ENCODE measurements around the gene HNF1A. TPM values are rescaled to one million over a fixed set of nuclear protein-coding genes. Genes with fewer than 3 reads are reported as not detected.
"Not testable (repeated sequence)": the region's sequence is repeated elsewhere in the genome, so short reads cannot be mapped to it uniquely, and the experiment has no call there.

The HNF1A gene
- total and polyA plus RNA-seq, 2 donors (not counting 3 experiments of a cell fraction or from before 2014, with no cell fraction given) = not detected

- Histone ChIP-seq H3K27ac (ENCODE audit: insufficient read depth, low read depth, low read length) (no peak overlapping the region), H3K36me3 (ENCODE audit: control insufficient read depth in 2 of 2, extremely low read depth in 1 of 2, insufficient read depth in 2 of 2, low read length in 2 of 2) (no peaks in the 10 kb centered on the region), H3K4me2 (ENCODE audit: insufficient read depth, low read length) (no peak overlapping the region), H4K20me1 (replicated peaks; ENCODE audit: control insufficient read depth, extremely low read depth, insufficient read depth, low read length) (no peaks in the 10 kb centered on the region), H3K4me1 (ENCODE audit: control insufficient read depth, extremely low read depth, insufficient read depth, low read length) (no peaks in the 10 kb centered on the region), H3K9ac (replicated peaks; ENCODE audit: extremely low read depth, insufficient read depth, low read length) (no peak overlapping the region), H3K9me3 (replicated peaks; ENCODE audit: control insufficient read depth, insufficient read depth, low read length) (no peaks in the 10 kb centered on the region), H3K4me3 (replicated peaks in 1 of 3; ENCODE audit: insufficient read depth in 1 of 3, low read depth in 1 of 3, low read length in 3 of 3) (no peak overlapping the region), H3K79me2 (ENCODE audit: control insufficient read depth, insufficient read depth, low read length) (no peaks in the 10 kb centered on the region), H3K27me3 (ENCODE audit: control insufficient read depth in 2 of 2, insufficient read depth in 2 of 2, low read length in 2 of 2) (peaks cover 3 to 5% of the 10 kb centered on the region in 2 experiments), H2AFZ (ENCODE audit: low read depth, low read length) (no peak overlapping the region), H3K9me1 (replicated peaks; ENCODE audit: control insufficient read depth, extremely low read depth, insufficient read depth, low read length) (no peaks in the 10 kb centered on the region)
- TF ChIP-seq EZH2 (IDR thresholded peaks at IDR 0.05; ENCODE audit: borderline replicate concordance, low read depth, low read length, severe bottlenecking) (no peak), MAX (IDR thresholded peaks at IDR 0.05; ENCODE audit: insufficient read depth, insufficient read length) (no peak), POLR2AphosphoS5 (IDR thresholded peaks at IDR 0.05; ENCODE audit: insufficient read depth, low read depth, low read length) (no peak), POLR2A (IDR thresholded peaks at IDR 0.05; ENCODE audit: low read depth, low read length) (no peak)
- POLR2A ChIA-PET = no interaction called here
- CTCF ChIA-PET = no interaction called here
- dilution Hi-C loops (cut with MboI; ENCODE audit: extremely low pct_ligation_motif_present, low sequenced_read_pairs) (no loop called here), intact Hi-C loops (cut with micrococcal nuclease) (no loop called here)
- no TSS peak for BruUV-seq (replicated peaks)
- FAIRE-seq (no peak), DNase-seq (ENCODE audit: low read depth, low spot score) (no peak)
Measured at GRCh38 chr12:121043067-121043466, 64.7 kb downstream of the HNF1A start.

DNA sequence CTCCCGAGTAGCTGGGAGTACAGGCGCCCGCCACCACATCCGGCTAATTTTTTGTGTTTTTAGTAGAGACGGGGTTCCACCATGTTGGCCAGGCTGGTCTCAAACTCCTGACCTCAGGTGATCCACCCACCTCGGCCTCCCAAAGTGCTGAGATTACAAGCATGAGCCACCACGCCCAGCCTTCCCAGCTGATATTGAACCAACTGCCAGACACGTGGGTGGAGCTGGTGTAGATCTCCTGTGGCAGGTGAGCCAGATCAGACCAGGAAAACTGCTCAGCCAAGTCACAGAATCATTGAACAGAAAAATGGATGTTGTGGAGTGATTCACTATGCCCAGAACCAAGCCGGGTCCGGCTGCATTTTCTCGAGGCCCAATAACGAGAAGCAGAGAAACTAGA lies 69.1 kb downstream of the HNF1A start:
- H3K9me3 ChIP-seq (replicated peaks; ENCODE audit: control insufficient read depth, insufficient read depth, low read length); DNase-seq (ENCODE audit: low read depth, low spot score); H3K79me2 ChIP-seq (ENCODE audit: control insufficient read depth, insufficient read depth, low read length); H3K9ac ChIP-seq (replicated peaks; ENCODE audit: extremely low read depth, insufficient read depth, low read length); H3K4me3 ChIP-seq (replicated peaks in 1 of 3; ENCODE audit: insufficient read depth in 1 of 3, low read depth in 1 of 3, low read length in 3 of 3); H4K20me1 ChIP-seq (replicated peaks; ENCODE audit: control insufficient read depth, extremely low read depth, insufficient read depth, low read length); H3K4me1 ChIP-seq (ENCODE audit: control insufficient read depth, extremely low read depth, insufficient read depth, low read length); H3K27ac ChIP-seq (ENCODE audit: insufficient read depth, low read depth, low read length); BruUV-seq (replicated peaks); H3K36me3 ChIP-seq (ENCODE audit: control insufficient read depth in 2 of 2, extremely low read depth in 1 of 2, insufficient read depth in 2 of 2, low read length in 2 of 2); H3K4me2 ChIP-seq (ENCODE audit: insufficient read depth, low read length); H3K9me1 ChIP-seq (replicated peaks; ENCODE audit: control insufficient read depth, extremely low read depth, insufficient read depth, low read length); intact Hi-C loops (cut with micrococcal nuclease); H2AFZ ChIP-seq (ENCODE audit: low read depth, low read length); H3K27me3 ChIP-seq (ENCODE audit: control insufficient read depth in 2 of 2, insufficient read depth in 2 of 2, low read length in 2 of 2); dilution Hi-C loops (cut with MboI; ENCODE audit: extremely low pct_ligation_motif_present, low sequenced_read_pairs); POLR2A ChIA-PET; FAIRE-seq: not testable (repeated sequence)
- CTCF ChIA-PET = interaction anchor here (2.3 kb wide), 1 partner anchor 12 kb away, joined by 8 read pairs; no protein-coding TSS in a partner anchor

Data from endothelial cell of umbilical vein (primary cell).